GM12872 (cell line): ENCODE results near the gene RBPJ.

ENCODE experiments used
- CTCF ChIP-seq: IDR thresholded peaks from 3 replicates; pipeline ENCODE4 v1.5.1; 2011; ENCODE audit warnings: low read depth, mild to moderate bottlenecking, low read length, moderate library complexity; ENCODE audit not compliant: insufficient read depth

The RBPJ gene

GRCh38 chr4:26344901-26345564, 24.2 kb downstream of the RBPJ start:
- TF ChIP-seq CTCF = no peak

GRCh38 chr4:26345565-26345938, 24.7 kb downstream of the RBPJ start:
- no peak for TF ChIP-seq CTCF

- TF ChIP-seq CTCF = no peak
Measured at GRCh38 chr4:26346203-26346620, 25.4 kb downstream of the RBPJ start.

- TF ChIP-seq CTCF = no peak
Measured at GRCh38 chr4:26349496-26349895, 28.7 kb downstream of the RBPJ start.

GRCh38 chr4:26351685-26352084, 30.9 kb downstream of the RBPJ start:
- no peak for TF ChIP-seq CTCF

- no peak for TF ChIP-seq CTCF
Measured at GRCh38 chr4:26354491-26354890, 33.7 kb downstream of the RBPJ start.

GRCh38 chr4:26355392-26356052, 34.7 kb downstream of the RBPJ start:
- no peak for TF ChIP-seq CTCF
